Chondrocyte (in vitro differentiated cells): ENCODE data around the gene CDC42SE2. TPM values are rescaled to one million over a fixed set of nuclear protein-coding genes. Genes with fewer than 3 reads are reported as not detected.

Source experiments
- DNase-seq: peaks from one replicate; pipeline ENCODE4 v3.0.0; 2021; ENCODE audit warnings: mixed read lengths, low spot score
- H3K27ac Mint-ChIP-seq: one replicate; pipeline ENCODE4 v1.8.0; 2021; ENCODE audit warnings: mild to moderate bottlenecking, moderate library complexity, mixed read lengths; ENCODE audit not compliant: unreplicated experiment
- H3K27me3 Mint-ChIP-seq: 2 replicates; pipeline ENCODE4 v1.8.0; 2021; ENCODE audit warnings: low read depth, mixed read lengths
- H3K36me3 Mint-ChIP-seq: 2 replicates; pipeline ENCODE4 v1.8.0; 2021; ENCODE audit warnings: low read depth, mixed read lengths
- H3K4me1 Mint-ChIP-seq: 2 replicates; pipeline ENCODE4 v1.8.0; 2021; ENCODE audit warnings: low read depth, mild to moderate bottlenecking, mixed read lengths
- H3K4me3 Mint-ChIP-seq: one replicate; pipeline ENCODE4 v1.8.0; 2021; ENCODE audit warnings: mild to moderate bottlenecking, moderate library complexity, mixed read lengths; ENCODE audit not compliant: unreplicated experiment
- H3K9me3 Mint-ChIP-seq: 2 replicates; pipeline ENCODE4 v1.8.0; 2021; ENCODE audit warnings: low read depth, mixed read lengths
- total RNA-seq: library from RNA; stranded (reverse); gene quantifications from 3 replicates; pipeline ENCODE4 v1.2.1, GENCODE V29; 2021
- TF ChIP-seq, protein P1 (sequence below): fragments of 200-600 bp; sonication (generic); IDR thresholded peaks from 2 replicates; pipeline ENCODE4 v1.5.0; 2021; ENCODE audit warnings: antibody characterized with exemption, mild to moderate bottlenecking, moderate library complexity

The CDC42SE2 gene
- total RNA-seq, 1 donor from 2014 or later = 23.7 TPM

DNA sequence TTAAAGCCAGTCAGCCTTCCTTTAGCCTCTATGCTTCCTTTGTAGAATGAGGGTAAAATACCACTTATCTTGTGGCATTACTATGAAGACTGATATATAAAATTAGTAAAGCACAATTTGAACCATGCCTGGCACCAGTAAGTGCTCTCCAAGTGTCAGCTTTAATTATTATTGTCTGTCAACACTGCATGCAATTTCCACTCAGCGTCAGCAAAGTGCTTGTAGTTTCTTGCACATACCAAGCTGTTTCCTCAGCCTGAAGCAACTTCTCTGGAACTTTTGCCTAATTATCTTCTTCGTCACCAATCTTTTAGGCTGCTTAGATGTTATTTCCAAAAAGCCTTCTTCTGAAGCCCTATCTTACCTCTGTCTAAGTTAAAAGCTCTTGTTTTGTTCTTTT is 177.3 kb downstream of the CDC42SE2 start:
- H3K4me3 Mint-ChIP-seq = no peak overlapping the region
- no peaks in the 10 kb centered on the region for H3K4me1 Mint-ChIP-seq
- H3K9me3 Mint-ChIP-seq = no peaks in the 10 kb centered on the region
- TF ChIP-seq, protein P1, sequence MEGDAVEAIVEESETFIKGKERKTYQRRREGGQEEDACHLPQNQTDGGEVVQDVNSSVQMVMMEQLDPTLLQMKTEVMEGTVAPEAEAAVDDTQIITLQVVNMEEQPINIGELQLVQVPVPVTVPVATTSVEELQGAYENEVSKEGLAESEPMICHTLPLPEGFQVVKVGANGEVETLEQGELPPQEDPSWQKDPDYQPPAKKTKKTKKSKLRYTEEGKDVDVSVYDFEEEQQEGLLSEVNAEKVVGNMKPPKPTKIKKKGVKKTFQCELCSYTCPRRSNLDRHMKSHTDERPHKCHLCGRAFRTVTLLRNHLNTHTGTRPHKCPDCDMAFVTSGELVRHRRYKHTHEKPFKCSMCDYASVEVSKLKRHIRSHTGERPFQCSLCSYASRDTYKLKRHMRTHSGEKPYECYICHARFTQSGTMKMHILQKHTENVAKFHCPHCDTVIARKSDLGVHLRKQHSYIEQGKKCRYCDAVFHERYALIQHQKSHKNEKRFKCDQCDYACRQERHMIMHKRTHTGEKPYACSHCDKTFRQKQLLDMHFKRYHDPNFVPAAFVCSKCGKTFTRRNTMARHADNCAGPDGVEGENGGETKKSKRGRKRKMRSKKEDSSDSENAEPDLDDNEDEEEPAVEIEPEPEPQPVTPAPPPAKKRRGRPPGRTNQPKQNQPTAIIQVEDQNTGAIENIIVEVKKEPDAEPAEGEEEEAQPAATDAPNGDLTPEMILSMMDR = no peak
- no peak overlapping the region for H3K27ac Mint-ChIP-seq
- no peak for DNase-seq
- H3K36me3 Mint-ChIP-seq = peaks cover 22% of the 10 kb centered on the region
- H3K27me3 Mint-ChIP-seq = no peaks in the 10 kb centered on the region

Other genes starting within 250 kb of the CDC42SE2 start
- 196 to 223 TPM (median 197 TPM) in 3 replicates for gene HINT1, start 98.8 kb upstream of the CDC42SE2 start, total RNA-seq
- gene LYRM7, start 93.1 kb upstream of the CDC42SE2 start, total RNA-seq = 9.8 to 10.8 TPM (median 10.1 TPM) in 3 replicates